Ishikawa (cell line): ENCODE measurements around the gene CRB1.

ENCODE experiments used
- CEBPB ChIP-seq: IDR thresholded peaks from 2 replicates; pipeline ENCODE4 v1.6.1; 2012
- CREB1 ChIP-seq: IDR thresholded peaks from 2 replicates; pipeline ENCODE4 v1.6.1; 2012; ENCODE audit warnings: low read depth
- EGR1 ChIP-seq: IDR thresholded peaks from 2 replicates; pipeline ENCODE4 v1.6.1; 2012
- EP300 ChIP-seq: IDR thresholded peaks from 2 replicates; pipeline ENCODE4 v1.6.1; 2012; ENCODE audit warnings: borderline replicate concordance
- FOXM1 ChIP-seq: IDR thresholded peaks from 2 replicates; pipeline ENCODE4 v1.6.1; 2012; ENCODE audit warnings: low read depth, borderline replicate concordance
- NFIC ChIP-seq: IDR thresholded peaks from 2 replicates; pipeline ENCODE4 v1.6.1; 2012
- RAD21 ChIP-seq: IDR thresholded peaks from 2 replicates; pipeline ENCODE4 v1.6.1; 2012; ENCODE audit warnings: low read depth
- REST ChIP-seq: IDR thresholded peaks from 2 replicates; pipeline ENCODE4 v1.6.1; 2012; ENCODE audit warnings: low read depth, mild to moderate bottlenecking
- TAF1 ChIP-seq: IDR thresholded peaks from 2 replicates; pipeline ENCODE4 v1.6.1; 2012; ENCODE audit warnings: low read depth, mild to moderate bottlenecking
- TCF12 ChIP-seq: IDR thresholded peaks from 2 replicates; pipeline ENCODE4 v1.6.1; 2012; ENCODE audit warnings: low read depth
- TEAD4 ChIP-seq: IDR thresholded peaks from 2 replicates; pipeline ENCODE4 v1.6.1; 2012
- USF1 ChIP-seq: IDR thresholded peaks from 2 replicates; pipeline ENCODE4 v1.6.1; 2012
- YY1 ChIP-seq: IDR thresholded peaks from 2 replicates; pipeline ENCODE4 v1.6.1; 2012; ENCODE audit warnings: low read depth
- ZBTB7A ChIP-seq: IDR thresholded peaks from 2 replicates; pipeline ENCODE4 v1.6.1; 2012; ENCODE audit warnings: low read depth
- TF ChIP-seq, protein P1 (sequence below): IDR thresholded peaks from 2 replicates; pipeline ENCODE4 v1.6.1; 2012

Gene CRB1

GRCh38 chr1:197247465-197247864 lies 20.6 kb upstream of the CRB1 start:
- no peak for TF ChIP-seq NFIC
- TF ChIP-seq CEBPB = no peak
- no peak for TF ChIP-seq EP300
- TF ChIP-seq YY1 = no peak
- no peak for TF ChIP-seq ZBTB7A

- TF ChIP-seq EGR1 (no peak), TCF12 (no peak), FOXM1 (no peak), CREB1 (no peak), YY1 (no peak), USF1 (no peak), ZBTB7A (no peak), EP300 (no peak), RAD21 (no peak), CEBPB (no peak), TEAD4 (no peak), REST (no peak), NFIC (no peak), TAF1 (no peak)
- TF ChIP-seq, protein P1, sequence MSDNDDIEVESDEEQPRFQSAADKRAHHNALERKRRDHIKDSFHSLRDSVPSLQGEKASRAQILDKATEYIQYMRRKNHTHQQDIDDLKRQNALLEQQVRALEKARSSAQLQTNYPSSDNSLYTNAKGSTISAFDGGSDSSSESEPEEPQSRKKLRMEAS = no peak
Observed at GRCh38 chr1:197249324-197249723, 18.7 kb upstream of the CRB1 start.

DNA sequence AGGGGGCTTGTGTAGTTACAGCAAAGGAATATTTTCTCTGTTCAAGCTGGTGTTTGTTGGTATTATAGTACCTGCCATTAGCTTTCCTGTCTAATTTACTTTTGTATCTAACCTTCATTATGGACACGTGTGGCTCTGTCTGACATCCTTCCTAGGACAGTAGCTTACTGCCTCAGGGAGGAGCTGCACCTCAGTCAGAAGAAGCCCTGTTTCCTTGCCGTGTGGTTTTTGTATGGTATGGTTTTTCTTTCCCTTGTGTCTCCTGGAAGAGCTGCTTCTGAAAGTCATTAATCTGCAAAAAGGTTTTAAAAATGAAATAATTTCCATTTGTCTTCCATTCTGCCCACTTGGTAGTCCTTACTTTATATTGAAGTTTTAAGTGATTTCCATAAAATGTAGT lies 17.4 kb upstream of the CRB1 start:
- TF ChIP-seq ZBTB7A (no peak), CREB1 (no peak), NFIC (no peak), RAD21 (no peak), TEAD4 (no peak), FOXM1 (no peak), EP300 (no peak), REST (no peak), USF1 (no peak), EGR1 (no peak), YY1 (no peak), CEBPB (no peak), TCF12 (no peak), TAF1 (no peak)
- TF ChIP-seq, protein P1 = no peak

DNA sequence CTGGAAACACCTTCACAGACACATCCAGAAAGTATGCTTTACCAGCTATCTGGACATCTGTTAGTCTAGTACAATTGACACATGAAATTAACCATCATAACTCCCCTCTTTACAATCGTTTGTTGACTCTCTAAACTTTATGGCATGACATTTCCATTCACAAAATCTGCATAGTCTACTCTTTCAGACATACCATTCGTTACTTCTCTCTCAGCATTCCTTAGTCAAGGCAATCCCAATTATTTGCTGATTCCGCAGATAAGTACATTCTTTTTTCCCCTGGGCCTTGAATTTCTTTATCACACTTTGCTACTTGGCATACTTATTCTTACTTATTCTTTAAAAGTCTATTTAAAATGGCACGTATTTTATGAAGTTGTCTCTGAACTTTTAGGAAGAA lies 15.1 kb upstream of the CRB1 start:
- no peak for TF ChIP-seq TAF1
- no peak for TF ChIP-seq CREB1
- TF ChIP-seq EP300 = no peak
- TF ChIP-seq EGR1 = no peak
- no peak for TF ChIP-seq CEBPB
- TF ChIP-seq TEAD4 = no peak
- TF ChIP-seq ZBTB7A = no peak

- TF ChIP-seq FOXM1 = no peak
- no peak for TF ChIP-seq TEAD4
- no peak for TF ChIP-seq NFIC
- TF ChIP-seq EP300 = no peak
- no peak for TF ChIP-seq RAD21
- TF ChIP-seq, protein P1 = no peak
- TF ChIP-seq YY1 = no peak
- no peak for TF ChIP-seq CREB1
- TF ChIP-seq EGR1 = no peak
- TF ChIP-seq USF1 = no peak
- TF ChIP-seq TAF1 = no peak
- TF ChIP-seq ZBTB7A = no peak
- no peak for TF ChIP-seq TCF12
Observed at GRCh38 chr1:197254866-197255265, 13.2 kb upstream of the CRB1 start.
